ENCODE measurements around the gene ABR.
A peak's percentile ranks its signal among the peaks of the same experiment; 100 is the strongest.
"Not testable (repeated sequence)": the region's sequence is repeated elsewhere in the genome, so short reads cannot be mapped to it uniquely, and the experiment has no call there.

ABR gene

DNA sequence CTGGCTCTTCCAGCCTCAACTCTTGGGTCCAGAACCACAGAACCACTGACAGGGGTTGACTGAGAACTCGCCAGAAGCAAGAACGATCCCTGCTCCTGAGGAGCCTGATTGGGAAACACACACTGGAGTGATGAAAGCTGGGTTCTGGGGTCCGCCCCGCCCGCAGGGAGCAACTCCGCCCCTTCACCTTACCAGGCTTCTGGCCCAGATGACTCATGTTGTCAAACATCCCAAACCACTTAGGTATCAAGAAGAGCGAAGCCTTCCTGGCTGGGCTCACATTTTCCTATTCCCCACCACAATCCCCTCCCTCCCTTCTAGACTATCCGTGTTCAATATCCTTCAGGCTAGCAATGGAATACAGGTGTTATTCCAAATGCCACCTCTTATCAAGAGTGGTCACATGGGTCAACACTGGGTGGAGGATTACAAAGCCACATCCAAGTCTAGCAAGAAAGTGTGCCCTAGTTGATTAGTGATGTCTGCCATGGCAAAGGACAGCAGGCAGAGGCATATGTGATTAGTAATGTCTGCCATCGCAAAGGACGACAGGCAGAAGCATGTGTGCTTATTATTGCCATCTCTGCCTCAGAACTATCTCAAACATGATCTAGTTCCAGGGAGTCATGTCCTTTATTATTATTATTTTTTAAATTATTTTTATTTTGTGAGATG, 112.4 kb downstream of the ABR start:
- DNase-seq = no peak

DNA sequence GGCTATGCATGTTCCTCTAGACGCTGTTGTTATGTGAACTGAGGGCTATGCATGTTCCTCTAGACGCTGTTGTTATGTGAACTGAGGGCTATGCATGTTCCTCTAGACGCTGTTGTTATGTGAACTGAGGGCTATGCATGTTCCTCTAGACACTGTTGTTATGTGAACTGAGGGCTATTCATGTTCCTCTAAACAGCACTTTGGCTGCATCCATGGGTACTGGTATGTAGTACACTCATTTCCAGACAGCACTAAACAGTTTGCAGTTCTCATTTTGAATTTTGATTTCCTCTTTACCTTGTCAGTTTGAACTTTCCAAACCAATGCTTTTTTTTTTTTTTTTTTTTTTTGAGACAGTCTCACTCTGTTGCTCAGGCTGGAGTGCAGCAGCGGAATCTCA, 114.4 kb downstream of the ABR start:
- not testable (repeated sequence) for DNase-seq

DNA sequence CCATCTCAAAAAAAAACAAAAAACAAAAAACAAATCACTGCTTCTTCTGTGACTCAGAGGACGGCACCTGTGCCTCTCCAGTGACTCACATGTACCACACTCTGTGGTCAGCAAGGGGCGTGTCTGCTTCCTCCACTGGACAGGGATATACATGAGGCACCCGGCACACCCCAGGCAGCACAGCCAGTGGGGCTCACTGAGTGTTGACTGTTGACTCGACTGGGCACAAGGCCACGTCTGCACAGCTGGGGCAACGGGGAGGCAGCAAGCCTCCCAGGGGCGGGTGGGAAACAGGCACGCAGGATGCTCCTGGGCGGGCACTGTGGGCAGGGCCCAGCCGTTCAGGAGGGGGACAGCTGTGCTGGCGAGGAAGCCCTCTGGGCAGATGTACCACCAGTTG, 118.8 kb downstream of the ABR start:
- peak; percentile 48 for DNase-seq

DNA sequence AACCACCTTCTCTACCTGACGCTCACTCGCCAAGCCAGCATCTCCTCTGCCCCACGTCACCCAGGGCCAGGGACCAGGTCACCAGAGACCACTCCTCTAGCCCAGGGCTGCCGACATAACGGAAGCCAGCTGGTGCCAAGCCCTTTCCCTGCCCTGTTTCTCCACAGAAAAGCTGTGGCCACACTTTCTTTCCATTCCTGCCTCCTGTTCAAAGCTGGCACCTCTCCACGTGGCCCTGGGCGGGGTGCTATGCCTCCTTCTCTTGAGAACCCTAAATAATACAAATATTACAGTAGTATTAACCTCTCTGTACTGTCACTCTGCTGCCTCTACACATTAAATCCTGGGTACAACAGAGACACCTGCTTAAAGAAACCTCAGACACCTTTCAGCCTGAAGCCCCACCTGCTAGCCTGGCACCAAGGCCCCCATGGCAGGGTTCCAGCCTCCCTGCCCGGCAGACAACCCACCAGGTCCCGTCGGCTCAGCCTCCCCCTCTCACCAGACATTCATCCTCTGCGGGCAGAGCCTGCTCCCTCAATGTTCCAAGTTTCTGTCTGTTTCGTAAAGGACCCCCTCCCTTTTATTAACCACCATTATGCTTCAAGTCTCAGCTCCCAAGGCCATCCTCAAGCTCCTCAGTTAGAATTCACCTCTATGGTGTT, 120.5 kb downstream of the ABR start:
- DNase-seq = no peak

DNA sequence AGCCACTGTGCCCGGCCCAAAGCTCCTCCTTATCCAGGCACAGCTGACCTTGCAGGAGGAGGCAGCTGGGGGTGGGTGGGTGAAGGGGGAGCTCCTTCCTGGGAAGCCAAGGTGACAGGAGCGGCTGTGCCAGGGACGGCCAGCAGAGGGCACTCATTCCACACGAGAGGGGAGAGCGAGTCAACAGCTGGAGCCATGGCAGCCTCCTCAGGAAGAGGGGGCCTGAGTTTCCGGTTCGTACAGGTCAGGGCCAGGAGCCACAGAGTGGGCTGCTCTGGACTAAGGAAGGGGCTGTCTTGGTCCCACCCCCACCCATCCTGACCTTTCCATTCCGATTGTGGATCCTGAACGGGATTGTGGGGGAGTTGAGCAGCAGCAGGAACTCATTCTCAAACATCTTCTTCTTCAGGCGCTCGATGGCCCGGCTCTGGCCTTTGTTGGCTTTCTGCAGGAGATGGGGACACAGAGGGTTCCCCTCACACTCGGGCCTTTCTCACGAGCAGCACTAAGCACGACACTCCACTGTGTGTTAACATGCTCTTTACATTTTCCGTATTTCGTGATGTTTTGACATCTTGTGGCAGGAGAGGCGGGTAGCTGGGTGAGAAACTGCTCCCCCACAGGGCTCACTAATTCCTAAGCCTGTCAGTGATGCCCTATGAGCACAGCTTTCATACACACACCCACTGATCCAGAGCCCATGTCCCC, 121.2 kb downstream of the ABR start:
- peak; percentile 37 for DNase-seq

DNA sequence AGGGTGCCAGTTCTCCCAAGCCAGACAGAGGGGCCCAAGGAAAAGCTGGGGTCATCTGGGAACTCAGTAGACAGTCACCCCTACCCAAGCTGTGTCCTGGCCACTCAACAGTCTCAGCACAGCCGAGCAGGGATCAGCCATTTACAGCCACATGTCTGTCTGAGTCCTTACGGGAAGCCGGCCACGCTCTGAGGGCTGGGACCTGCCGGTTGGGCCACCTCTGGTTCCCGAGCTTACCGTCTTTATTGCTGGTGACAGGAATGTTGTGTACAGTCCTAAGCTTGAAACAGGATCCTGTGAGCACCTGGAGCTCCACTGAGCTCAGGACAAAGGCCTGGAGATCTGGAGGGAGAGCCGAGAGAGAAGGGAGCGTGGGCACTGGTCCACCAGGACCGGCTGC, 123.0 kb downstream of the ABR start:
- no peak for DNase-seq

DNA sequence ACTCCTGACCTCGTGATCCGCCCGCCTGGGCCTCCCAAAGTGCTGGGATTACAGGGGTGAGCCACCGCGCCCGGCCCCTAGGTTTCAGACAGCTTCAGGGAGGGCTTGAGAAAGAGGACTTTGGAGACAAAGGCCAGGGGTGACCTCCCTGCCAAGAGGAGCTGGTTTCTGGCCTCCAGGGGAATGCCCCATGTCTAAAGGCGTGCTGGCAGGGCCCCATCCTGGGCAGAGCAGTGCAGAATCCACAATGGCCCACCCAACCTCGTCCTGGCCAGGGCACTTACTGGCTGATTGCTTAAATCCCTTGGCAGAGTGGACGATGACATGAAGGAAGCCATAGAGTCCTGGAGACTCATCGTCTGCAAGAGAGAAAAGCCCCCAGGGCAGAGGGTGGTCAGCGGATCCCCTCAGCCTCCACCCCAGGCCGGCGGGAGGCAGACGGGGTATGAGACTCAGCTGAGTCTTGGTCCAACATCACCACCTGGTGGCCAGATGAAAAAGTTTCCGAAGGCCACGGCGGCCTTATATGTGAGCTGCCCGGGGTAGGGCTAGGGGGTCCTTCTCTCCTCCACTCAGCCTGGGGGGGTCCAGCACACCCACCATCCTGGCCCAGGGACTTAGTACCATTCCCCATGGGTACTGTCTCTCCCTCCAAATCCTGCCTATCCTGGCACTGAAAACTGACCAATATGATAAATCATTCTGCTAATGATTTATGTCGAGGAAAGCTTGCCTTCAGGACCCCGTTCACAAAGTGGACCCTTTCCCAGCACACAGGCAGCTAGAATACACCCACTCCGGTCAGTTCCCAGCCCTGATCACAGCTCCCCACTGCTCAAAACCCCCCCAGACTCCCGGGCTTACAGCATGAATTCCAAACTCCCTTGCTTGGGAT, 123.8 kb downstream of the ABR start:
- DNase-seq = no peak

DNA sequence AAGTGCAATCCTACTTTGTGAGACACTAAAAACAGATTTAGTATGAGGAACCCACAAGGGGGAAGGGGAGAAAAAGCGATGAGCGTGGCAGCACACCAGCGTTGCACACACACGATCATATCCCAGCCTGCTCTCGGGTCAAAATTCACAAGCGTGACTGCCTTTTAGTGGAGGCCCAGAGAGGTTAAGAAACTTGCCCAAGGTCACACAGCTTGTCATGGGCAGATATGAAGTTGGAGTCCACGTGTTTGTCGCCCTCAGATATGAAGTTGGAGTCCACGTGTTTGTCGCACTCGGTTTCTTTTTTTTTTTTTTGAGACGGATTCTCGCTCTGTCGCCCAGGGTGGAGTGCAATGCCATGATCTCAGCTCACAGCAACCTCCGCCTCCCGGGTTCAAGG, 124.5 kb downstream of the ABR start:
- DNase-seq = no peak

DNA sequence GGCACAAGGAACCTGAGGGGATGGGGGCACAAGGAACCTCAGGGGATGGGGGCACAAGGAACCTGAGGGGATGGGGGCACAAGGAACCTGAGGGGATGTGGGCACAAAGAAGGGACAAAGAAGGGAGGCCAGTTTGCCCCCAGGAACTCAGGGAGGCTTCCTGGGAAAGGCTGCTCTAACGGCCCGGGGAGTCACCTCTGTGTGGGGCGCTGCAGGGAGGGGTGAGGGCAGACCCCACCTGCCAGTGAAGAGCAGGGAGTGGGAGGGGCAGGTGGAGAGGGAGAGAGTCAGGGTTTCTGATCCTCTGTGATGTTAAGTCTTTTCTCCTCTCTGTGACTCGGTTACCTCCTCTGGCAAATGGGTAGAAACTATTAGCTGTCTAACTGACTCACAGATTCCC, 125.1 kb downstream of the ABR start:
- DNase-seq = no peak

DNA sequence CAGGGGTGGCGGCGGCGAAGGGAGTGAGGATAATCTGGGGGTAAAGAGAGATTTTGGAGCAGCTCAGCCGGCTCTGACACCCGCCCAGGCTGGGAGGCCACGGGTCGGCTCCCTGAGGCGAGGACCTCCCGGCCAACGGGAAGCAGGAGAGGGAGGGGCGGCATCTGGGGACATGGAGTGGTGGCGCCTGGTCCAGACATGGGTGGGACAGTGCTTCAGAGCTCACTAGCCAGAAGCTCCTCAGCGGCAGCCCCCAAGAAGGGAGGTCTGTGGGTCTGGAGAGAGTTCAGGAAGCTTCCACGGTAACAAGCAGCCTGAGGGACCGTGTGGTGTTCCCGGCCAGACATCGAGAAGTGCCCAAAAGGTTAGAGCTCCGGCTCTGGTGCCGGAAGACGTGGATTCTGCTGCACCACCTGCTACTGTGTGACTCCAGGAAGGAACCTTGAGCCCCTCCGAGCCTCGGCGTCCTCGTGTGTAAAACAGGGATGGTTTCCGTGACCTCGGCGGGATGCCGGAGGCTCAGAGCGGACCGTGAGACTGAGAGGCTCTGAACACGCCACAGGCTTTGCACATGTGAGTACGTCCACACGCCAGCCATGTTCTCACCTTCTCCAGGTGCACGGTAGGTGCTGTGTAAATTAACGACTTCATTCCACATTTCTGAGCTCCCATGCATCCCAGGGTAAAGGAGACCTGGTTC, 126.0 kb downstream of the ABR start:
- DNase-seq = no peak

DNA sequence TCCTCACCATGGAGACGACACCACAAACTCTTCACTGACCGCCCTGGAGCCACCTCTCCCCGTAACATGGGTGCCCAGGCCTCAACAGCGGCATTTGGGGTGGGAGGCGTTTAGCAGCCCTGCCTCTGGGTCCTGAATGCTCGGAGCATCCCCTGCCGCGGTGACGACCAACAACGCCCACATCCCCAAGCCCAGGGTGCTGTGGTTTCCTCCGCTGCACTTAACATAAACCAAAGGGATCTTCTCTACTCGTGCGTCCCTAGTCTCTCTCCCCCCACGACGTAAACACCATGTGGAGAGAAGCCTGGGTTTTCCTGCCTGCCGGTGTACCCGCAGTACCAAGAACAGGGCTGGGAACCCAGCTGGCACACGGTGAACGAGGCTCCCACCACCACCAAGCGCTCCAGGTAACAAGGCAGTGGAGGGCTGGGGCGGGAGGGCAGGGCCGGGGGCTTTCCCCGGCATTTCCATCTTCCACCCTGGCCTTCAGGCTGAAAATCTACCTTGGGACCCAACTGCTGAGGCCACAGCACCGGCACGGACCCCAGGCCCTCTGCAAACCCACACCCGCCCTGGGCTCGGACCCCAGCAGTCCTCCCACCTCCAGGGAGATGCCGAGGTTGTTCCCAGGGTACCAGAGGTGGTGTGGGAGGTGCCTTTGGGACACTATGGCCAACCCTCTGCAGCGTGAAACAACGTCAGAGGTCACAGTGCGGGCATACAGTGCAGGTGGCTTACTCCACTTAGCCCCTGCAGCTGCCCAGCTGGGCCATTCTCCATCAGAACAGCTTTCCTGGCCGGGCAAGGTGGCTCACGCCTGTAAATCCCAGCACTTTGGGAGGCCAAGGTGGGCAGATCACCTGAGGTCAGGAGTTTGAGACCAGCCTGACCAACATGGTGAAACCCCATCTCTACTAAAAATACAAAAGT, 128.5 kb downstream of the ABR start:
- DNase-seq = no peak

DNA sequence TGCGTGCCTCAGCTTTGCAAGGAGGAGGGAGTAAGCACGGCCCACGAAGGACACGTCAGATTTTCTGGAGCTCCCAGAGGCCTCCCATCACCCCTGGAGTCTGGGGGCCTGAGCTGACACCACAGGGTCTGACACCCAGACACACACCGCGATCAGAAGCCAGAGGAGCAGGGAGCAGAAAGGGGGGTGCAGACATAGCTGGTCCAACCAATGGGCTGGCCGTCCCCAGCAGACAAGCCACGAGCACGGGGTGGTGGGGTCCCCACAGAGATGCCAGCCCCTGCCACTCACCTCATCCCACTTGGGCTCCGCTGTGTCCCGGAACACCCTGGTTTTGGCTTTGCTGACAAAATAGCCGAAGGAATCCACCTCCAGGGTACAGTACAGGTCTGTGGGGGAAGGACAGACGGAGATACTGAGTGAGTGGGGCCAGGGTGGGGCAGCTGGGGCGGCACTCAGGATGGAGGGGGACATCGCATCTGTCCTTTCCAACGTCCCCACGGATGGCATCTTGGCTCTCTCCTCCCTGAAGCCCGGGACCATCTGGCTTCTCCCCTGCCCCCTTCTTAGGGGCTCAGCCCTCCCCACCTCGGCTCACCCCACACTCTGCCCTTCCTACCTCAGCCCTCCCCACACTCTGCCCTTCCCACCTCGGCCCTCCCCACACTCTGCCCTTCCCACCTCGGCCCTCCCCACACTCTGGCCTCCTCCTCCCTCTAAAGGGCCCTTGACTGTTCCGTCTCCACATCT, 129.4 kb downstream of the ABR start:
- DNase-seq = no peak

DNA sequence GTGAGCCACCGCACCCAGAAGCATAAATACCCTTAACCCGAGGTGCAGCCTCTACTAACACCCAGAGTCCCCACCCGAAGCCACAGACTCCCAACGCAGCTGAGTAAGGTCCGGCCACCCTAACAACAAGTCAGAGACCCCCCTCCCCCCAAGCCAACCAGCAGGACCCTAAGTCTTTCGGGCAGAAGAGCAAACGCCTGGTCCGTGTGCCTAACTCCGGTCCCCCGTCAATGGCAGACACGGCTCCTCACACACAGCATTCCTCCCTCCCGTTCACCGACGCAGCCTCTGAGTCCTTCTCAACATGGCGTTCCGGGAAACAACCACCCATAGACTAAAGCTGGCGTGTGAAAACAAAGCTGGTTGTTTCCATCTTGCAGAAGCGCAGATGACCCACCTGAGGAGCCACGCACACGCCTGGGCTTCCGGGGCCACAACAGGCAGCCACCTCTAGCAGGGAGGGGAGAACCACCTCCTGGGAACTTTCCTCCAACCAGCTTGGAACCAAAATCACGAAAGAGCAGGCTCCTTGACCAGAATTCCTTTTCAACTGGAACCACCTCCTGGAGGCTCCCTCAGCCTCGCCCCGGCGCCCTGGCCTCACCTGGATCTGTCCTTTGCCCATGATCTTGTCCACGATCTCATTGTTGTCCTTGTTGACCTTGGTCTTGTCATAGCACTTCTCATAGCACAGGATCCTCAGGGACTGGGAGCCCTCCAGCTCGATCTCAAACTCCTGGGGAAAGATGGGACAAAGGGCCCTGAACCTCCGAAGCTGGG, 130.1 kb downstream of the ABR start:
- no peak for DNase-seq

DNA sequence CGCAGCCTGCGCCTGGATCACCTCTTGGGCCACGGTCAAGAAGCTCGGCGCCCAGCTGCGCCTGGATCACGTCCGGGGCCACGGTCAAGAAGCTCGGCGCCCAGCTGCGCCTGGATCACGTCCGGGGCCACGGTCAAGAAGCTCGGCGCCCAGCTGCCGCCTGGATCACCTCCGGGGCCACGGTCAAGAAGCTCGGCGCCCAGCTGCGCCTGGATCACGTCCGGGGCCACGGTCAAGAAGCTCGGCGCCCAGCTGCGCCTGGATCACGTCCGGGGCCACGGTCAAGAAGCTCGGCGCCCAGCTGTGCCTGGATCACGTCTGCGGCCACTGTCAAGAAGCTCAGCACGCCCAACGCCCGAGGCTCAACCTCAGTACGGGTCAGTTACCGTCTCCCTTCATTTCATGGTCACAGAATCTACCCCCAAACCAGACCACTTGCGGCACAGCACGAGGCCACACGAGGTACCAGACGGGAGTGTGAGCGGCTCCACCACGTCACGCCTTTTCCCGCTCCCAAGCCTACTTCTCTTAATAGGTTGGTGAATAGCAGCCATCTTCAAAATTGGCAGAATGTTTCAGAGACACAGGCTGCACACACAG, 131.2 kb downstream of the ABR start:
- not testable (repeated sequence) for DNase-seq

DNA sequence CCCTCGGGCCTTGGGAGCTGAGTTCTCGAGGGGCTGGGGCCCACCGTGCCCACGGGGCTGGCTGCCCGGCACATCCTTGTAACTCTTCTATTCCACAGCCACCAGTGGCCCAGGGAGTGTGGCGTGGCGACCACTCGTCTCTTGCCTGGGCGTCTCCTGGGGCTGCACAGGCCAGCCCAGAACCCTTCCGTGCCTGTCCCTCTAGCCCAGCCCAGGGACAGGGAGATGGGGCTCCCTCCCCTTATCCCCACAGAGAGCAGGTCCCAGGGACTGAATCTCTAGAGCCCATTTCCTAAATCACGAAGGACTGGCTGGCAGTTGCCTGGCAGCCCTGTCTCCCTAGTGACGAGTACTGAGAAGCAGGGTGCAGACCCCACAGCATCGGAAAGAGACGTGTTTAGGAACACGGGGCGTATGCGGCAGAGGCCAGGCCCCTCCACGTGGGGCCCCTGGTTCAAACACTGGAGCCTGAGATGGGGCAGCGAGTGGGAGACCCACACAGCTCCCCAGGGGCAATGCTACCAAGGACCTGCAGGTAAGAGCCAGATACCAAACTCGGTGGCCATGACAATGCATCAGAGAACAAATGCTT, 131.8 kb downstream of the ABR start:
- DNase-seq = no peak

DNA sequence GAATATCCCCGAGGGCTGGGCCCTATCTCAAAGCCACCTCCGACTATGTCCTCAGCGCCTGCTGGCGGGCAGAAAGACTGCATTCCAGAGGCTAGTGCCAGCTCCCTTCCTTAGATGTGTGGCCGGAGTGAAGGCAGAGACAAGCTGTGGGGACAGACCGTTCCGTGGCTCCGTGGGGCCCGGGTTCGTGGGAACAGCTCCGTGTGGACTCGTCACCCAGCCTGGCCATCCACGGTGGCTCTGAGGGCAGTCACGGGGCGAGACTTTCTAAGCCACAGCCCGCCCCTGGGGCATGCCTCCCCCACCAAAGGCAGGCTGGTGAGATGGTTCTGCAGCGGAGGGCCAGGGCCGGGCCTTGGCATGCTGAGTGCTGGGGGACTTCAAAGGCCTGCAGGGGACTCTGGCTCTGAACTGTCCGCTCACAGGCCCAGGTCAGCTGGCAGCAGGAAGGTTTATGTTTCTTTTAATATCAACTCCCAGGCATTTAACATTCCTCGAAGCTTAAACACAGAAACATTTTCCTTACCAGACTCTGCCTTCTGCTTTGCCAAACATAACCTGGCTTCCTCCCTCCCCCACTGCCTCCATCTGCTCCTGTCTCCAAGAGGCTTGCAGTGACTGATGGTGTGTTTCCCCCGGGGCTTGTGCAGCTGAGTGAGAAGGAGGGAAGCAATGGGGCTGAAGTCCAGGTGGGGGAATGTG, 132.5 kb downstream of the ABR start:
- DNase-seq = no peak

DNA sequence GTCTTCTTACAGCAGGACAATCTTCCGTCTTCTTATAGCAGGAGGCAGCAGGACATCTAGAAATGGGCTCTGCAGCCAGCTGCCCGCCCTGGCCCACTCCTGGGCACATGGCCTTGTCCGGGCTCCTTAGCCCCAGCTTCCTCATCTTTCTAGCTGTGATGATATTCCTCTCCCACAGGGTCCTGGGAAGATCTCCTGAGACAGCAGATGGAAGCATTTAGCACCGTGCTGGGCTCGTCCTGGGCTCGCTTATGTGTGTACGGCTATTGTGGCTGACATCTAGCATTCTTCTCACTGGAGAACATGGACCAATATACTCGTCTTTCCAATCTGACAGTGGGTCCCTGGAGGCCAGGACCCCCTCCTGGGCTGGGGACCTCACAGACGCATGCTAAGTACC, 134.3 kb downstream of the ABR start:
- DNase-seq = no peak

DNA sequence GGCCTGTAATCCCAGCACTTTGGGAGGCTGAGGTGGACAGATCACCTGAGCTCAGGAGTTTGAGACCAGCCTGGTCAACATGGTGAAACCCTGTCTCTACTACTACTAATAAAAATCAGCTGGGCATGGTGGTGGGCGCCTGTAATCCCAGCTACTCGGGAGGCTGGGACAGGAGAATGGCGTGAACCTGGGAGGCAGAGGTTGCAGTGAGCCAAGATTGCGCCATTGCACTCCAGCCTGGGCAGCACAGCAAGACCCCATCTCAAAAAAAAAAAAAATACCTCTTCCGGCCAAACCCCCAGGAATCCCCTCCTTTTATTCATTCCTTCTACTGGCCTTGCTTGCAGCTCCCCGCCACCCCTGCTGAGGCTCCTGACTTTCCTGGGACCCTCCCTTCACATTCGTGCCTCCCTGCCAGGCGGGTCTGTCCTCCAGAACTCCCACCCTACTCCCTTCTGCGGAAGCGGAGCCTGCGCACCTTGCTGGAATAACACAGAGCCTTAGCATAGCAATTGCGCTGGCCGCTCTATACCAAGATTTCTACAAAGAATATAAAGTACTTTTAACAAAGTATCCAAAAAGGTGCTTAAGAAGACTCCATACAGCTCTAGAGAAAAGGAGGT, 135.3 kb downstream of the ABR start:
- not testable (repeated sequence) for DNase-seq
